H7 (cell line): ENCODE data around the gene TRPM2. TPM values are rescaled to one million over a fixed set of nuclear protein-coding genes. Genes with fewer than 3 reads are reported as not detected.
A peak's percentile ranks its signal among the peaks of the same experiment; 100 is the strongest.

Source experiments
- DNase-seq: peaks from one replicate; pipeline ENCODE4 v3.0.0; 2012
- H3K27me3 ChIP-seq: 2 replicates; pipeline ENCODE4 v1.6.0; 2011; ENCODE audit warnings: mild to moderate bottlenecking, low read length; ENCODE audit not compliant: control insufficient read depth, insufficient read depth
- H3K36me3 ChIP-seq: replicated peaks from 2 replicates; pipeline ENCODE4 v1.5.1; 2011; ENCODE audit warnings: low read length; ENCODE audit not compliant: control insufficient read depth, insufficient read depth
- H3K4me3 ChIP-seq: 2 replicates; pipeline ENCODE4 v1.5.1; 2011; ENCODE audit warnings: low read depth, mild to moderate bottlenecking, control low read depth, low read length, moderate library complexity; ENCODE audit not compliant: insufficient read depth
- total RNA-seq: library from RNA; depleted of rRNA; stranded (reverse); fragments of >200 nt; shearing (Covaris generic); gene quantifications from 2 replicates; pipeline ENCODE4 v1.2.3, GENCODE V29; 2014

TRPM2 gene
- total RNA-seq, 1 experiment from 2014 or later, result 0.42 TPM

- DNase-seq, result no peak
- Histone ChIP-seq H3K4me3 (no peak overlapping the region), H3K36me3 (no peaks in the 10 kb centered on the region), H3K27me3 (no peaks in the 10 kb centered on the region)
Measured at GRCh38 chr21:44419679-44420078, 66.3 kb downstream of the TRPM2 start.

- no peak overlapping the region for H3K4me3 ChIP-seq
- no peaks in the 10 kb centered on the region for H3K27me3 ChIP-seq
- DNase-seq, result no peak
- no peaks in the 10 kb centered on the region for H3K36me3 ChIP-seq
Measured at GRCh38 chr21:44420416-44421205, 67.2 kb downstream of the TRPM2 start.

- Histone ChIP-seq H3K36me3 (no peaks in the 10 kb centered on the region), H3K4me3 (no peak overlapping the region), H3K27me3 (no peaks in the 10 kb centered on the region)
- no peak for DNase-seq
Measured at GRCh38 chr21:44421901-44422840, 68.8 kb downstream of the TRPM2 start.

- Histone ChIP-seq H3K4me3 (no peak overlapping the region), H3K27me3 (no peaks in the 10 kb centered on the region), H3K36me3 (no peaks in the 10 kb centered on the region)
- DNase-seq, result peak; percentile 56
Measured at GRCh38 chr21:44423312-44423821, 69.9 kb downstream of the TRPM2 start.

GRCh38 chr21:44423941-44424607 is 70.7 kb downstream of the TRPM2 start:
- Histone ChIP-seq H3K36me3 (no peaks in the 10 kb centered on the region), H3K4me3 (no peak overlapping the region), H3K27me3 (no peaks in the 10 kb centered on the region)
- peak; percentile 48 for DNase-seq

- DNase-seq, result no peak
- Histone ChIP-seq H3K27me3 (no peaks in the 10 kb centered on the region), H3K4me3 (no peak overlapping the region), H3K36me3 (no peaks in the 10 kb centered on the region)
Measured at GRCh38 chr21:44424608-44425306, 71.3 kb downstream of the TRPM2 start.

GRCh38 chr21:44425307-44425894 is 72.0 kb downstream of the TRPM2 start:
- Histone ChIP-seq H3K27me3 (no peaks in the 10 kb centered on the region), H3K36me3 (no peaks in the 10 kb centered on the region), H3K4me3 (no peak overlapping the region)
- DNase-seq, result peak; percentile 62

GRCh38 chr21:44425895-44426662 is 72.7 kb downstream of the TRPM2 start:
- Histone ChIP-seq H3K36me3 (no peaks in the 10 kb centered on the region), H3K4me3 (no peak overlapping the region)
- DNase-seq, result peak; percentile 35

GRCh38 chr21:44426663-44427191 is 73.3 kb downstream of the TRPM2 start:
- Histone ChIP-seq H3K36me3 (no peaks in the 10 kb centered on the region), H3K27me3 (no peaks in the 10 kb centered on the region), H3K4me3 (no peak overlapping the region)
- peak; percentile 44 for DNase-seq

More at GRCh38 chr21:44425895-44426662, 72.7 kb downstream of the TRPM2 start:
- no peaks in the 10 kb centered on the region for H3K27me3 ChIP-seq

GRCh38 chr21:44427241-44428120 is 74.1 kb downstream of the TRPM2 start:
- DNase-seq, result peak; percentile 46
- no peaks in the 10 kb centered on the region for H3K36me3 ChIP-seq
- no peak overlapping the region for H3K4me3 ChIP-seq
- H3K27me3 ChIP-seq, result no peaks in the 10 kb centered on the region

- no peaks in the 10 kb centered on the region for H3K36me3 ChIP-seq
- H3K27me3 ChIP-seq, result no peaks in the 10 kb centered on the region
- peak; percentile 86 for DNase-seq
- no peak overlapping the region for H3K4me3 ChIP-seq
Measured at GRCh38 chr21:44428281-44428960, 75.0 kb downstream of the TRPM2 start.

- Histone ChIP-seq H3K27me3 (no peaks in the 10 kb centered on the region), H3K4me3 (no peak overlapping the region), H3K36me3 (no peaks in the 10 kb centered on the region)
- no peak for DNase-seq
Measured at GRCh38 chr21:44429894-44430293, 76.5 kb downstream of the TRPM2 start.
